ENCODE measurements around the gene TMEM184A. TPM values are rescaled to one million over a fixed set of nuclear protein-coding genes. Genes with fewer than 3 reads are reported as not detected.
A peak's percentile ranks its signal among the peaks of the same experiment; 100 is the strongest.

TMEM184A gene
- total and polyA plus RNA-seq, 2 experiments from 2014 or later, result 14.5 to 24.7 TPM

DNA sequence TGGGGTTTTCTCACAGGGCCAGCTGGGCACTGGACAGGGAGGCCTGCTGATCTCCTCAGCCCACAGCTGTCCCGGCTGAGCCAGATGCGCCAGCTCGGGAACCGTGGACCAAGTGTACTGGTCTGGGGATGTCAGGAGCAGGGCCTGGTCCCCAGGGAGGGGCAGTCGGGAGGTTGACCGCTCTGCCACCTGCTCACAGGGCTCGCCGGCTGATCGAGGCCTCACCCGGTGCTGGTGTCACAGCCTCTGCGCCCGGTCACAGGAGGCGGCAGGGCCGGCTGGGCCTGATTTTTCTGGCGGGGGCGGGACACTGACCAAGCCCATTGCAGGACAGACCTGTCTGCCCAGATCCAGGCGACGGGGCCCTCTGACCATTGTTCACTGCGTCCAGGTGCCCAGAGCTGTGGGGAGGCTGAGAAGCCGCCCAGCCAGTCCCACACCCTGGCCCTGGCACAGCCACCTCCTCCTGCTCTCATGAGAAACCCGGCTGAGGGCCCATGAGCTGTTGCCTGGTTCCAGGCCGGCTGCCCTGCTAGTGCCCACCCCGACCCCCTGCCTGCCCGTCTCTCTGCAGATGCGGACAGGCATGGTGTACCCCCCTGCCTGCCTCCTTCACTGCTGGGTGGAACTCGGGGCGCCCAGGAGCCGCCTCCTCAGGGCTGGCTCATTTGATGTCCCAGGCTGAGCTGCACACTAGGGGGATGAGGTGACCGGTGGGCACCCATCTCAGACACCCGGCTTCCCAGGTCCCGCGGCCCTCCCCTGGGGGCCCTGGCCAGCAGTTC is 3.0 kb upstream of the TMEM184A start:
- H3K9me3 ChIP-seq (ENCODE audit: low read depth), result no peaks in the 10 kb centered on the region
- H3K4me3 ChIP-seq, result no peak overlapping the region
- H3K9me2 ChIP-seq (replicated peaks; ENCODE audit: insufficient read depth), result no peaks in the 10 kb centered on the region
- H2AFZ ChIP-seq, result no peak overlapping the region
- H3K4me1 ChIP-seq (ENCODE audit: insufficient read depth), result peaks cover 11% of the 10 kb centered on the region
- H4K20me1 ChIP-seq (ENCODE audit: insufficient read depth, poor library complexity, severe bottlenecking), result no peaks in the 10 kb centered on the region
- no peaks in the 10 kb centered on the region for H3K27me3 ChIP-seq
- 90% methylated on average over 29 of the region's 32 CpGs for WGBS (ENCODE audit: low lambda C conversion rate, missing lambda C conversion rate)
- TF ChIP-seq, protein P1, sequence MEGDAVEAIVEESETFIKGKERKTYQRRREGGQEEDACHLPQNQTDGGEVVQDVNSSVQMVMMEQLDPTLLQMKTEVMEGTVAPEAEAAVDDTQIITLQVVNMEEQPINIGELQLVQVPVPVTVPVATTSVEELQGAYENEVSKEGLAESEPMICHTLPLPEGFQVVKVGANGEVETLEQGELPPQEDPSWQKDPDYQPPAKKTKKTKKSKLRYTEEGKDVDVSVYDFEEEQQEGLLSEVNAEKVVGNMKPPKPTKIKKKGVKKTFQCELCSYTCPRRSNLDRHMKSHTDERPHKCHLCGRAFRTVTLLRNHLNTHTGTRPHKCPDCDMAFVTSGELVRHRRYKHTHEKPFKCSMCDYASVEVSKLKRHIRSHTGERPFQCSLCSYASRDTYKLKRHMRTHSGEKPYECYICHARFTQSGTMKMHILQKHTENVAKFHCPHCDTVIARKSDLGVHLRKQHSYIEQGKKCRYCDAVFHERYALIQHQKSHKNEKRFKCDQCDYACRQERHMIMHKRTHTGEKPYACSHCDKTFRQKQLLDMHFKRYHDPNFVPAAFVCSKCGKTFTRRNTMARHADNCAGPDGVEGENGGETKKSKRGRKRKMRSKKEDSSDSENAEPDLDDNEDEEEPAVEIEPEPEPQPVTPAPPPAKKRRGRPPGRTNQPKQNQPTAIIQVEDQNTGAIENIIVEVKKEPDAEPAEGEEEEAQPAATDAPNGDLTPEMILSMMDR (IDR thresholded peaks at IDR 0.05; ENCODE audit: poor library complexity), result no peak
- TF ChIP-seq EZH2 (IDR thresholded peaks at IDR 0.05; ENCODE audit: borderline replicate concordance) (no peak), EZH2phosphoT487 (IDR thresholded peaks at IDR 0.05; ENCODE audit: low read depth, severe bottlenecking, unreplicated experiment) (no peak)
- H3K4me2 ChIP-seq, result no peak overlapping the region
- peaks cover 4% of the 10 kb centered on the region for H3K79me2 ChIP-seq
- no peak overlapping the region for H3K27ac ChIP-seq
- H3K36me3 ChIP-seq (replicated peaks; ENCODE audit: insufficient read depth, low read depth), result no peaks in the 10 kb centered on the region
- DNase-seq (ENCODE audit: low spot score), result no peak

- no peak overlapping the region for H3K27ac ChIP-seq
- peak; percentile 56 for DNase-seq (ENCODE audit: low spot score)
- 59% methylated on average over 24 of the region's 24 CpGs for WGBS (ENCODE audit: low lambda C conversion rate, missing lambda C conversion rate)
- H3K79me2 ChIP-seq, result peaks cover 4% of the 10 kb centered on the region
- H2AFZ ChIP-seq, result no peak overlapping the region
- peaks cover 11% of the 10 kb centered on the region for H3K4me1 ChIP-seq (ENCODE audit: insufficient read depth)
- no peak overlapping the region for H3K4me2 ChIP-seq
- no peaks in the 10 kb centered on the region for H3K9me2 ChIP-seq (replicated peaks; ENCODE audit: insufficient read depth)
- no peaks in the 10 kb centered on the region for H3K27me3 ChIP-seq
- H3K36me3 ChIP-seq (replicated peaks; ENCODE audit: insufficient read depth, low read depth), result no peaks in the 10 kb centered on the region
- H4K20me1 ChIP-seq (ENCODE audit: insufficient read depth, poor library complexity, severe bottlenecking), result no peaks in the 10 kb centered on the region
- H3K4me3 ChIP-seq, result no peak overlapping the region
- TF ChIP-seq, protein P1 (IDR thresholded peaks at IDR 0.05; ENCODE audit: poor library complexity), result peak; percentile 45
- TF ChIP-seq EZH2 (IDR thresholded peaks at IDR 0.05; ENCODE audit: borderline replicate concordance), result no peak
- no peak for TF ChIP-seq EZH2phosphoT487 (IDR thresholded peaks at IDR 0.05; ENCODE audit: low read depth, severe bottlenecking, unreplicated experiment)
- no peaks in the 10 kb centered on the region for H3K9me3 ChIP-seq (ENCODE audit: low read depth)
These were observed 2.3 kb upstream of the TMEM184A start for GRCh38 chr7:1558181-1558811.

GRCh38 chr7:1557771-1558170 is 1.8 kb upstream of the TMEM184A start:
- H3K4me1 ChIP-seq (ENCODE audit: insufficient read depth), result peaks cover 11% of the 10 kb centered on the region
- WGBS (ENCODE audit: low lambda C conversion rate, missing lambda C conversion rate), result 93% methylated on average over 10 of the region's 10 CpGs

More at GRCh38 chr7:1557771-1558170, 1.8 kb upstream of the TMEM184A start:
- H4K20me1 ChIP-seq (ENCODE audit: insufficient read depth, poor library complexity, severe bottlenecking), result no peaks in the 10 kb centered on the region
- no peak overlapping the region for H3K4me2 ChIP-seq
- H3K36me3 ChIP-seq (replicated peaks; ENCODE audit: insufficient read depth, low read depth), result no peaks in the 10 kb centered on the region
- peaks cover 4% of the 10 kb centered on the region for H3K79me2 ChIP-seq
- H3K27ac ChIP-seq, result no peak overlapping the region
- TF ChIP-seq EZH2phosphoT487 (IDR thresholded peaks at IDR 0.05; ENCODE audit: low read depth, severe bottlenecking, unreplicated experiment) (no peak), EZH2 (IDR thresholded peaks at IDR 0.05; ENCODE audit: borderline replicate concordance) (no peak)
- TF ChIP-seq, protein P1 (IDR thresholded peaks at IDR 0.05; ENCODE audit: poor library complexity), result no peak
- no peaks in the 10 kb centered on the region for H3K9me2 ChIP-seq (replicated peaks; ENCODE audit: insufficient read depth)
- no peaks in the 10 kb centered on the region for H3K9me3 ChIP-seq (ENCODE audit: low read depth)
- no peaks in the 10 kb centered on the region for H3K27me3 ChIP-seq
- DNase-seq (ENCODE audit: low spot score), result no peak
- H2AFZ ChIP-seq, result no peak overlapping the region
- no peak overlapping the region for H3K4me3 ChIP-seq

All from hepatocyte (in vitro differentiated cells).